Measurements from ENCODE around the gene STX17.

STX17 gene

GRCh38 chr9:99948482-99948881, 42.0 kb downstream of the STX17 start (continued):
- peak; percentile 87 for TF ChIP-seq ZXDB (tag by site-specific recombination; IDR thresholded peaks at IDR 0.05)
- 0 out of 2 replicates have a peak, but pooled peaks have one; percentile 31 for TF ChIP-seq KLF16 (tag by site-specific recombination; IDR thresholded peaks at IDR 0.05)
- 0 out of 2 replicates have a peak, but pooled peaks have one; percentile 65 for TF ChIP-seq HIC1 (tag by site-specific recombination; IDR thresholded peaks at IDR 0.05)
- TF ChIP-seq ZIC2 (tag by site-specific recombination; IDR thresholded peaks at IDR 0.05): no peak
- TF ChIP-seq ZNF843 (tag by site-specific recombination; IDR thresholded peaks at IDR 0.05): peak; percentile 99
- no peak for TF ChIP-seq ZNF473 (tag by site-specific recombination; IDR thresholded peaks at IDR 0.05)
- no peak for TF ChIP-seq ZNF747 (tag by site-specific recombination; IDR thresholded peaks at IDR 0.05)
- TF ChIP-seq ZNF596 (tag by site-specific recombination; IDR thresholded peaks at IDR 0.05): no peak
- TF ChIP-seq ZNF768 (tag by site-specific recombination; IDR thresholded peaks at IDR 0.05): no peak
- TF ChIP-seq, protein P1, sequence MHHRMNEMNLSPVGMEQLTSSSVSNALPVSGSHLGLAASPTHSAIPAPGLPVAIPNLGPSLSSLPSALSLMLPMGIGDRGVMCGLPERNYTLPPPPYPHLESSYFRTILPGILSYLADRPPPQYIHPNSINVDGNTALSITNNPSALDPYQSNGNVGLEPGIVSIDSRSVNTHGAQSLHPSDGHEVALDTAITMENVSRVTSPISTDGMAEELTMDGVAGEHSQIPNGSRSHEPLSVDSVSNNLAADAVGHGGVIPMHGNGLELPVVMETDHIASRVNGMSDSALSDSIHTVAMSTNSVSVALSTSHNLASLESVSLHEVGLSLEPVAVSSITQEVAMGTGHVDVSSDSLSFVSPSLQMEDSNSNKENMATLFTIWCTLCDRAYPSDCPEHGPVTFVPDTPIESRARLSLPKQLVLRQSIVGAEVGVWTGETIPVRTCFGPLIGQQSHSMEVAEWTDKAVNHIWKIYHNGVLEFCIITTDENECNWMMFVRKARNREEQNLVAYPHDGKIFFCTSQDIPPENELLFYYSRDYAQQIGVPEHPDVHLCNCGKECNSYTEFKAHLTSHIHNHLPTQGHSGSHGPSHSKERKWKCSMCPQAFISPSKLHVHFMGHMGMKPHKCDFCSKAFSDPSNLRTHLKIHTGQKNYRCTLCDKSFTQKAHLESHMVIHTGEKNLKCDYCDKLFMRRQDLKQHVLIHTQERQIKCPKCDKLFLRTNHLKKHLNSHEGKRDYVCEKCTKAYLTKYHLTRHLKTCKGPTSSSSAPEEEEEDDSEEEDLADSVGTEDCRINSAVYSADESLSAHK (tag by site-specific recombination; IDR thresholded peaks at IDR 0.05): peak; percentile 78
- 0 out of 2 replicates have a peak, but pooled peaks have one; percentile 21 for TF ChIP-seq ZBTB8A (tag by site-specific recombination; IDR thresholded peaks at IDR 0.05)
- peak; percentile 51; the same call in 1 of the 2 replicates for TF ChIP-seq ZNF2 (tag by site-specific recombination; IDR thresholded peaks at IDR 0.05)
- TF ChIP-seq WT1 (tag by site-specific recombination; IDR thresholded peaks at IDR 0.05): no peak

DNA sequence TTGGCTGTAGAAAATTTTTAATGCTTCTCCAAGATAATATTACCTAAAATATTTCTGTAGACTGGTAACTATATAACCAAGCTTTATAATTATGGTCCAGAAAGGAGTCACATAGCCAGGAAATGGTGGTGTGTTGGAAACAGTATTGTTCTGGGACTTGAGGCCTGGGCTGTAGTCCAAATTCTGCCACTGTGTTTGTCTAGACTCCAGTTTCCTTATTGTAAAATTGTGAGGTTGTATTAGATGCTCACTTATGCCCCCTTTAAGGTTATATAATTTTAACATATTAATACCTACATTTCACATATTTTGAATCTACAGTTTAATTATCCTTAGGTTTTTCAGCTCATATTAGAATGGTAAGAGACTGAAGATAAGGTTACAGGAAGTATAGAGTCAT, 42.4 kb downstream of the STX17 start:
- ChIA-PET POLR2A (no interaction called here), CTCF (no interaction called here)
- no peak for TF ChIP-seq ZNF610 (tag by site-specific recombination; IDR thresholded peaks at IDR 0.05; ENCODE audit: borderline replicate concordance)
- peak; percentile 55; the same call in 1 of the 2 replicates for TF ChIP-seq ZNF664 (tag by site-specific recombination; IDR thresholded peaks at IDR 0.05)
- TF ChIP-seq ZNF792 (tag by site-specific recombination; IDR thresholded peaks at IDR 0.05): no peak
- no peak for TF ChIP-seq ZNF501 (tag by site-specific recombination; IDR thresholded peaks at IDR 0.05)
- TF ChIP-seq ZNF202 (tag by site-specific recombination; IDR thresholded peaks at IDR 0.05; ENCODE audit: borderline replicate concordance): no peak
- Histone ChIP-seq H3K4me3 (ENCODE audit: low read depth, low read length) (no peak overlapping the region), H3K27ac (ENCODE audit: extremely low read depth, low read depth, low read length) (no peak overlapping the region), H3K4me1 (ENCODE audit: control insufficient read depth, insufficient read depth, low read length) (no peaks in the 10 kb centered on the region), H3K36me3 (ENCODE audit: control insufficient read depth in 2 of 2, insufficient read depth in 1 of 2, low read length in 2 of 2) (peaks cover 0 to 21% of the 10 kb centered on the region in 2 experiments; a peak in 1 of 3 replicates), H3K9me3 (ENCODE audit: control insufficient read depth, insufficient read depth, low read depth, low read length) (no peaks in the 10 kb centered on the region)

DNA sequence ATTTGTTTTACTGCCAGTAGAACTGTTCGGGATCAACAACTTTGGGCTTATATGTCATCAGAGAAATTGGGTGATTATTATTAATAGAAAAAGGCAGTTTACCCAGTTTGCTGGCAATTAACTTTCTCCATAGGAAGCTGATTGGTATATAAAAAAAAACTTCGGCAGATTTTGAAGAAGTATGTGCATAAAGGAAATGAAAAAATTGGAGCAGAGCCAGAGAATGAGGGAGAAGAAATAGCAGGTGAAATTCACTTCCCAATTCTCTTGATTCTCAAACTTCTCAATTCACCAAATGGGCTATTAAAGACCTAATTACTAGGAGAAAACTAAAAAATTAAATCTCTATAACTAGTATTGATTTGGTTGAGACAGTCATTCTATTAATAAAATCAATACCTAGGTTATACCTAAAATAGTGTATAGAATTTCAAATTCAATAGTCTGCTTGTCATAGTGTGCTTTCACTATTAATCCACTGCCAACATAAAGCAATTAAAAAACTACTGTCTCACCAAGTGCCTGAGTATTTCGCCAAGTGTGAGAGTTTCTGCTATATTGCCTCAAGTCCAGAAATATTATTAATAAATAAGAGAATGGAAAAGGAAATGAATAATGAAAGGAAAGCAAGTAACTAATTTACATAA, 47.5 kb downstream of the STX17 start:
- TF ChIP-seq YY1 (tag by site-specific recombination; IDR thresholded peaks at IDR 0.05) (no peak), SALL2 (tag by site-specific recombination; IDR thresholded peaks at IDR 0.05; ENCODE audit: borderline replicate concordance) (no peak), ZNF433 (tag by site-specific recombination; IDR thresholded peaks at IDR 0.05; ENCODE audit: low read depth) (no peak), ZIC2 (tag by site-specific recombination; IDR thresholded peaks at IDR 0.05) (no peak), ZNF596 (tag by site-specific recombination; IDR thresholded peaks at IDR 0.05) (no peak), ZNF571 (tag by site-specific recombination; IDR thresholded peaks at IDR 0.05) (no peak), ZSCAN30 (tag by site-specific recombination; IDR thresholded peaks at IDR 0.05) (no peak)
- Histone ChIP-seq H3K27ac (ENCODE audit: extremely low read depth, low read depth, low read length) (no peak overlapping the region), H3K4me1 (ENCODE audit: control insufficient read depth, insufficient read depth, low read length) (no peaks in the 10 kb centered on the region), H3K4me3 (ENCODE audit: low read depth, low read length) (no peak overlapping the region), H3K36me3 (ENCODE audit: control insufficient read depth in 2 of 2, insufficient read depth in 1 of 2, low read length in 2 of 2) (peaks cover 0 to 24% of the 10 kb centered on the region in 2 experiments; a peak in 1 of 3 replicates), H3K9me3 (ENCODE audit: control insufficient read depth, insufficient read depth, low read depth, low read length) (no peaks in the 10 kb centered on the region)
- ChIA-PET CTCF (interaction anchor here (1.1 kb wide), 1 partner anchor 49 kb away, joined by 3 read pairs; no protein-coding TSS in a partner anchor), POLR2A (no interaction called here)
